HEK293 (cell line): ENCODE results near the gene NPHP4.

Experiments
- CTCF ChIA-PET: fragments of 350-600 bp; formaldehyde crosslinking; extraction: SDS; loops from one replicate; lab custom pipeline; 2021; ENCODE audit warnings: antibody characterized with exemption; lab: Yijun Ruan, JAX
- POLR2A ChIA-PET: fragments of 300-600 bp; formaldehyde crosslinking; extraction: SDS; loops from one replicate; lab custom pipeline; 2020; ENCODE audit warnings: antibody characterized with exemption, inconsistent platforms; lab: Yijun Ruan, JAX
- H3K27ac ChIP-seq: fragments of 200-500 bp; sonication (Bioruptor generic); 2 replicates; pipeline ENCODE4 v1.5.1; 2014; ENCODE audit warnings: low read depth, low read length, control low read depth, inconsistent platforms; ENCODE audit errors: extremely low read depth
- H3K36me3 ChIP-seq, 2 experiments: fragments of 200-500 bp in 1 of 2; sonication (Bioruptor generic) in 1 of 2; 1 replicate in 1 of 2; 2 replicates in 1 of 2; pipeline ENCODE4 v1.5.1; 2014 to 2017; ENCODE audit warnings: inconsistent platforms in 2 of 2, low read length in 2 of 2; ENCODE audit not compliant: control insufficient read depth in 2 of 2, insufficient read depth in 1 of 2
- H3K4me1 ChIP-seq: fragments of 200-500 bp; sonication (Bioruptor generic); 2 replicates; pipeline ENCODE4 v1.5.1; 2014; ENCODE audit warnings: mild to moderate bottlenecking, low read length, inconsistent platforms; ENCODE audit not compliant: control insufficient read depth, insufficient read depth
- H3K4me3 ChIP-seq: 2 replicates; pipeline ENCODE4 v1.5.1; 2011; ENCODE audit warnings: low read depth, mild to moderate bottlenecking, control low read depth, low read length, moderate library complexity
- H3K9me3 ChIP-seq: fragments of 200-500 bp; sonication (Bioruptor generic); 2 replicates; pipeline ENCODE4 v1.5.1; 2014; ENCODE audit warnings: low read depth, low read length, inconsistent platforms; ENCODE audit not compliant: control insufficient read depth, insufficient read depth
- BCL11B ChIP-seq: fragments of 450-650 bp; formaldehyde crosslinking; IDR thresholded peaks from 2 replicates; pipeline ENCODE4 v1.5.1; 2016; ENCODE audit warnings: low read depth, missing biosample characterization, missing genetic modification characterization
- FEZF1 ChIP-seq: fragments of 450-650 bp; formaldehyde crosslinking; IDR thresholded peaks from 2 replicates; pipeline ENCODE4 v1.5.1; 2016; ENCODE audit warnings: missing biosample characterization, missing genetic modification characterization
- GFI1B ChIP-seq: fragments of 450-650 bp; formaldehyde crosslinking; IDR thresholded peaks from 2 replicates; pipeline ENCODE4 v1.5.1; 2016; ENCODE audit warnings: missing biosample characterization, missing genetic modification characterization
- GLIS1 ChIP-seq: fragments of 450-650 bp; formaldehyde crosslinking; IDR thresholded peaks from 2 replicates; pipeline ENCODE4 v1.5.1; 2016; ENCODE audit warnings: missing biosample characterization, missing genetic modification characterization
- MYNN ChIP-seq: fragments of 450-650 bp; formaldehyde crosslinking; IDR thresholded peaks from 2 replicates; pipeline ENCODE4 v1.5.1; 2016; ENCODE audit warnings: missing biosample characterization, missing genetic modification characterization, borderline replicate concordance
- PRDM1 ChIP-seq: fragments of 450-650 bp; formaldehyde crosslinking; IDR thresholded peaks from 2 replicates; pipeline ENCODE4; 2016; ENCODE audit warnings: missing biosample characterization, missing genetic modification characterization
- SALL2 ChIP-seq: fragments of 450-650 bp; formaldehyde crosslinking; IDR thresholded peaks from 2 replicates; pipeline ENCODE4 v1.5.0; 2017; ENCODE audit warnings: missing biosample characterization, mild to moderate bottlenecking, missing genetic modification characterization, borderline replicate concordance
- ZBTB11 ChIP-seq: fragments of 450-650 bp; formaldehyde crosslinking; conservative IDR thresholded peaks from 2 replicates; pipeline ENCODE4 v1.5.1; 2016; ENCODE audit warnings: low read depth, missing biosample characterization, missing genetic modification characterization
- ZFHX2 ChIP-seq: fragments of 450-650 bp; formaldehyde crosslinking; conservative IDR thresholded peaks from 2 replicates; pipeline ENCODE4 v1.5.1; 2016; ENCODE audit warnings: missing biosample characterization, missing genetic modification characterization
- ZNF146 ChIP-seq: fragments of 450-650 bp; formaldehyde crosslinking; IDR thresholded peaks from 2 replicates; pipeline ENCODE4 v1.5.1; 2016; ENCODE audit warnings: missing biosample characterization, missing genetic modification characterization
- ZNF174 ChIP-seq: fragments of 450-650 bp; formaldehyde crosslinking; IDR thresholded peaks from 2 replicates; pipeline ENCODE4 v1.5.0; 2017; ENCODE audit warnings: missing biosample characterization, mild to moderate bottlenecking, missing genetic modification characterization
- ZNF24 ChIP-seq: fragments of 450-650 bp; formaldehyde crosslinking; IDR thresholded peaks from 2 replicates; pipeline ENCODE4 v1.5.1; 2016; ENCODE audit warnings: missing biosample characterization, missing genetic modification characterization
- ZNF266 ChIP-seq: fragments of 450-650 bp; formaldehyde crosslinking; IDR thresholded peaks from 2 replicates; pipeline ENCODE4 v1.5.1; 2016; ENCODE audit warnings: missing biosample characterization, missing genetic modification characterization, low read depth
- ZNF354C ChIP-seq: fragments of 450-650 bp; formaldehyde crosslinking; IDR thresholded peaks from 2 replicates; pipeline ENCODE4 v1.5.1; 2016; ENCODE audit warnings: missing biosample characterization, missing genetic modification characterization, low read depth, borderline replicate concordance
- ZNF623 ChIP-seq: fragments of 450-650 bp; formaldehyde crosslinking; IDR thresholded peaks from 2 replicates; pipeline ENCODE4 v1.5.1; 2016; ENCODE audit warnings: missing biosample characterization, missing genetic modification characterization
- ZNF843 ChIP-seq: fragments of 450-650 bp; formaldehyde crosslinking; IDR thresholded peaks from 2 replicates; pipeline ENCODE4 v1.5.1; 2016; ENCODE audit warnings: missing biosample characterization, missing genetic modification characterization
- TF ChIP-seq, protein P1 (sequence below): fragments of 450-650 bp; formaldehyde crosslinking; IDR thresholded peaks from 2 replicates; pipeline ENCODE4 v1.5.1; 2016; ENCODE audit warnings: missing biosample characterization, missing genetic modification characterization, borderline replicate concordance
- TF ChIP-seq, protein P2 (sequence below): fragments of 450-650 bp; formaldehyde crosslinking; IDR thresholded peaks from 2 replicates; pipeline ENCODE4 v1.5.1; 2016; ENCODE audit warnings: missing biosample characterization, missing genetic modification characterization
- TF ChIP-seq, protein P3 (sequence below): fragments of 450-650 bp; formaldehyde crosslinking; IDR thresholded peaks from 2 replicates; pipeline ENCODE4 v1.5.1; 2017; ENCODE audit warnings: missing biosample characterization, missing genetic modification characterization
- TF ChIP-seq, protein P4 (sequence below): fragments of 450-650 bp; formaldehyde crosslinking; IDR thresholded peaks from 2 replicates; pipeline ENCODE4 v1.5.1; 2017; ENCODE audit warnings: missing biosample characterization, missing genetic modification characterization

Gene NPHP4

GRCh38 chr1:5877683-5878530, 114.3 kb downstream of the NPHP4 start:
- ChIA-PET CTCF (no interaction called here), POLR2A (no interaction called here)
- no peaks in the 10 kb centered on the region for H3K4me1 ChIP-seq
- H3K4me3 ChIP-seq, result no peak overlapping the region
- H3K27ac ChIP-seq, result no peak overlapping the region
- TF ChIP-seq GLIS1 (tag by site-specific recombination) (0 out of 2 replicates have a peak, but pooled peaks have one; percentile 16), MYNN (tag by site-specific recombination) (no peak)
- TF ChIP-seq, all 188 proteins: peak for 1
- Histone ChIP-seq H3K9me3 (no peaks in the 10 kb centered on the region), H3K36me3 (peaks cover 0 to 82% of the 10 kb centered on the region in 2 experiments; a peak in 2 of 3 replicates)

GRCh38 chr1:5877001-5877400, 115.2 kb downstream of the NPHP4 start:
- no peak overlapping the region for H3K27ac ChIP-seq
- H3K36me3 ChIP-seq, result peaks cover 0 to 83% of the 10 kb centered on the region in 2 experiments; a peak in 2 of 3 replicates
- ChIA-PET POLR2A (no interaction called here), CTCF (no interaction called here)
- no peaks in the 10 kb centered on the region for H3K4me1 ChIP-seq
- H3K9me3 ChIP-seq, result no peaks in the 10 kb centered on the region
- no peak overlapping the region for H3K4me3 ChIP-seq
- TF ChIP-seq GFI1B (no peak), ZBTB11 (tag by site-specific recombination) (no peak), FEZF1 (tag by site-specific recombination) (no peak), ZNF266 (tag by site-specific recombination) (no peak), ZNF146 (tag by site-specific recombination) (no peak), ZNF354C (tag by site-specific recombination) (no peak), ZFHX2 (tag by site-specific recombination) (no peak), ZNF843 (tag by site-specific recombination) (no peak), PRDM1 (tag by site-specific recombination) (no peak), SALL2 (tag by site-specific recombination) (no peak), BCL11B (tag by site-specific recombination) (no peak), ZNF174 (tag by site-specific recombination) (no peak), ZNF24 (tag by site-specific recombination) (no peak), ZNF623 (tag by site-specific recombination) (no peak)
- TF ChIP-seq, protein P1, sequence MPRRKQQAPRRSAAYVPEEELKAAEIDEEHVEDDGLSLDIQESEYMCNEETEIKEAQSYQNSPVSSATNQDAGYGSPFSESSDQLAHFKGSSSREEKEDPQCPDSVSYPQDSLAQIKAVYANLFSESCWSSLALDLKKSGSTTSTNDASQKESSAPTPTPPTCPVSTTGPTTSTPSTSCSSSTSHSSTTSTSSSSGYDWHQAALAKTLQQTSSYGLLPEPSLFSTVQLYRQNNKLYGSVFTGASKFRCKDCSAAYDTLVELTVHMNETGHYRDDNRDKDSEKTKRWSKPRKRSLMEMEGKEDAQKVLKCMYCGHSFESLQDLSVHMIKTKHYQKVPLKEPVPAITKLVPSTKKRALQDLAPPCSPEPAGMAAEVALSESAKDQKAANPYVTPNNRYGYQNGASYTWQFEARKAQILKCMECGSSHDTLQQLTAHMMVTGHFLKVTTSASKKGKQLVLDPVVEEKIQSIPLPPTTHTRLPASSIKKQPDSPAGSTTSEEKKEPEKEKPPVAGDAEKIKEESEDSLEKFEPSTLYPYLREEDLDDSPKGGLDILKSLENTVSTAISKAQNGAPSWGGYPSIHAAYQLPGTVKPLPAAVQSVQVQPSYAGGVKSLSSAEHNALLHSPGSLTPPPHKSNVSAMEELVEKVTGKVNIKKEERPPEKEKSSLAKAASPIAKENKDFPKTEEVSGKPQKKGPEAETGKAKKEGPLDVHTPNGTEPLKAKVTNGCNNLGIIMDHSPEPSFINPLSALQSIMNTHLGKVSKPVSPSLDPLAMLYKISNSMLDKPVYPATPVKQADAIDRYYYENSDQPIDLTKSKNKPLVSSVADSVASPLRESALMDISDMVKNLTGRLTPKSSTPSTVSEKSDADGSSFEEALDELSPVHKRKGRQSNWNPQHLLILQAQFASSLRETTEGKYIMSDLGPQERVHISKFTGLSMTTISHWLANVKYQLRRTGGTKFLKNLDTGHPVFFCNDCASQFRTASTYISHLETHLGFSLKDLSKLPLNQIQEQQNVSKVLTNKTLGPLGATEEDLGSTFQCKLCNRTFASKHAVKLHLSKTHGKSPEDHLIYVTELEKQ (tag by site-specific recombination), result no peak
- TF ChIP-seq, protein P2, sequence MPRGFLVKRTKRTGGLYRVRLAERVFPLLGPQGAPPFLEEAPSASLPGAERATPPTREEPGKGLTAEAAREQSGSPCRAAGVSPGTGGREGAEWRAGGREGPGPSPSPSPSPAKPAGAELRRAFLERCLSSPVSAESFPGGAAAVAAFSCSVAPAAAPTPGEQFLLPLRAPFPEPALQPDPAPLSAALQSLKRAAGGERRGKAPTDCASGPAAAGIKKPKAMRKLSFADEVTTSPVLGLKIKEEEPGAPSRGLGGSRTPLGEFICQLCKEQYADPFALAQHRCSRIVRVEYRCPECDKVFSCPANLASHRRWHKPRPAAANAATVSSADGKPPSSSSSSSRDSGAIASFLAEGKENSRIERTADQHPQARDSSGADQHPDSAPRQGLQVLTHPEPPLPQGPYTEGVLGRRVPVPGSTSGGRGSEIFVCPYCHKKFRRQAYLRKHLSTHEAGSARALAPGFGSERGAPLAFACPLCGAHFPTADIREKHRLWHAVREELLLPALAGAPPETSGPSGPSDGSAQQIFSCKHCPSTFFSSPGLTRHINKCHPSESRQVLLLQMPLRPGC (tag by site-specific recombination), result no peak
- TF ChIP-seq, protein P3, sequence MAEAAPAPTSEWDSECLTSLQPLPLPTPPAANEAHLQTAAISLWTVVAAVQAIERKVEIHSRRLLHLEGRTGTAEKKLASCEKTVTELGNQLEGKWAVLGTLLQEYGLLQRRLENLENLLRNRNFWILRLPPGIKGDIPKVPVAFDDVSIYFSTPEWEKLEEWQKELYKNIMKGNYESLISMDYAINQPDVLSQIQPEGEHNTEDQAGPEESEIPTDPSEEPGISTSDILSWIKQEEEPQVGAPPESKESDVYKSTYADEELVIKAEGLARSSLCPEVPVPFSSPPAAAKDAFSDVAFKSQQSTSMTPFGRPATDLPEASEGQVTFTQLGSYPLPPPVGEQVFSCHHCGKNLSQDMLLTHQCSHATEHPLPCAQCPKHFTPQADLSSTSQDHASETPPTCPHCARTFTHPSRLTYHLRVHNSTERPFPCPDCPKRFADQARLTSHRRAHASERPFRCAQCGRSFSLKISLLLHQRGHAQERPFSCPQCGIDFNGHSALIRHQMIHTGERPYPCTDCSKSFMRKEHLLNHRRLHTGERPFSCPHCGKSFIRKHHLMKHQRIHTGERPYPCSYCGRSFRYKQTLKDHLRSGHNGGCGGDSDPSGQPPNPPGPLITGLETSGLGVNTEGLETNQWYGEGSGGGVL (tag by site-specific recombination), result no peak
- TF ChIP-seq, protein P4, sequence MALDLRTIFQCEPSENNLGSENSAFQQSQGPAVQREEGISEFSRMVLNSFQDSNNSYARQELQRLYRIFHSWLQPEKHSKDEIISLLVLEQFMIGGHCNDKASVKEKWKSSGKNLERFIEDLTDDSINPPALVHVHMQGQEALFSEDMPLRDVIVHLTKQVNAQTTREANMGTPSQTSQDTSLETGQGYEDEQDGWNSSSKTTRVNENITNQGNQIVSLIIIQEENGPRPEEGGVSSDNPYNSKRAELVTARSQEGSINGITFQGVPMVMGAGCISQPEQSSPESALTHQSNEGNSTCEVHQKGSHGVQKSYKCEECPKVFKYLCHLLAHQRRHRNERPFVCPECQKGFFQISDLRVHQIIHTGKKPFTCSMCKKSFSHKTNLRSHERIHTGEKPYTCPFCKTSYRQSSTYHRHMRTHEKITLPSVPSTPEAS (tag by site-specific recombination), result no peak
